Measurements from ENCODE around the gene IRF9. TPM values are rescaled to one million over a fixed set of nuclear protein-coding genes. Genes with fewer than 3 reads are reported as not detected.

The IRF9 gene
- total RNA-seq, 1 experiment from 2014 or later = 27.6 TPM

DNA sequence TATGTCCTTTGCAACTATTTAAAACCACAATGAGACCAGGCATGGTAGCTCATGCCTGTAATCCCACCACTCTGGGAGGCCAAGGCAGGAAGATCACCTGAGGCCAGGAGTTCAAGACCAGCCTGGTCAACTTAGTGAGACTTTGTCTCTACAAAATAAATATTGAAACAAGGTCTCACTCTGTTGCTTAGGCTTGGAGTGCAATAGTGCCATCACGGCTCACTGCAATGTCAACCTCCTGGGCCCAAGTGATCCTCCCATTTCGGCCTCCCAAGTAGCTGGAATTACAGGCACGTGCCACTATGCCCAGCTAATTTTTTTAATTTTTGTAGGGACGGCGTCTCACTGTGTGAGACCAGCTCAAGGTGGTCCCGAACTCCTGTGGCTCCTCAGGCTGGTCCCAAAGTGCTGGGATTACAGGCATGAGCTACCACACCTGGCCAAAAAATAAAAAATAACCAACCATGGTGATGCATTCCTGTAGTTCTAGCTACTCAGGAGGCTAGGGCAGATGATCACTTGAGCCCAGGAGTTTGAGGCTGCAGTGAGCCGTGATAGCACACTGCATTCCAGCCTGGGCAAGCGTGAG lies 31.6 kb upstream of the IRF9 start:
- Histone ChIP-seq H2BK5ac (ENCODE audit: insufficient read length, low read length) (no peak overlapping the region), H3K4me2 (ENCODE audit: insufficient read depth, insufficient read length, low read length) (no peak overlapping the region), H3K4me1 (ENCODE audit: insufficient read depth, low read length) (no peaks in the 10 kb centered on the region), H3K79me1 (ENCODE audit: insufficient read depth, low read depth, low read length, poor library complexity, severe bottlenecking) (no peaks in the 10 kb centered on the region), H4K20me1 (ENCODE audit: control insufficient read depth, insufficient read depth, insufficient read length) (no peaks in the 10 kb centered on the region), H4K8ac (replicated peaks; ENCODE audit: insufficient read length, low read depth, low read length) (no peak overlapping the region), H2BK15ac (ENCODE audit: low read depth, low read length) (no peak overlapping the region), H4K5ac (ENCODE audit: insufficient read length, low read depth, low read length) (no peak overlapping the region), H3K27me3 (ENCODE audit: insufficient read depth, low read length) (no peaks in the 10 kb centered on the region), H2BK120ac (ENCODE audit: low read depth, low read length, poor library complexity, severe bottlenecking) (no peak overlapping the region), H2AFZ (ENCODE audit: low read length) (no peak overlapping the region), H3K27ac (ENCODE audit: insufficient read length, low read depth, low read length) (no peak overlapping the region), H2BK12ac (ENCODE audit: insufficient read length, low read depth, low read length) (no peak overlapping the region), H2AK5ac (ENCODE audit: insufficient read length, low read length) (no peak overlapping the region), H3K14ac (ENCODE audit: insufficient read depth, low read length) (no peak overlapping the region), H3K23me2 (ENCODE audit: insufficient read length, low read depth, low read length, poor library complexity, severe bottlenecking) (no peaks in the 10 kb centered on the region), H3K9me3 (ENCODE audit: control insufficient read depth, low read depth, low read length) (no peaks in the 10 kb centered on the region), H4K91ac (ENCODE audit: insufficient read length, low read depth, low read length) (no peak overlapping the region), H3K4ac (ENCODE audit: low read depth, low read length) (no peak overlapping the region), H3K18ac (ENCODE audit: insufficient read length, low read depth, low read length) (no peak overlapping the region), H3K56ac (ENCODE audit: insufficient read length, low read depth, low read length) (no peak overlapping the region), H3K79me2 (ENCODE audit: insufficient read depth, low read length) (no peaks in the 10 kb centered on the region), H2BK20ac (ENCODE audit: low read depth, low read length, poor library complexity, severe bottlenecking) (no peak overlapping the region), H3K23ac (ENCODE audit: insufficient read length, low read depth, low read length) (no peak overlapping the region), H3T11ph (ENCODE audit: low read length) (no peak overlapping the region), H3K9ac (ENCODE audit: extremely low read depth, insufficient read length, low read length) (no peak overlapping the region)
- DNase-seq = no peak
- H3K27me3 Mint-ChIP-seq (ENCODE audit: low read depth) = no peaks in the 10 kb centered on the region
- TF ChIP-seq CTCF (conservative IDR thresholded peaks at IDR 0.05) = no peak
- H3K27ac Mint-ChIP-seq = no peak overlapping the region
- no peaks in the 10 kb centered on the region for H3K4me1 Mint-ChIP-seq
- H3K4me3 Mint-ChIP-seq = no peak overlapping the region
- H3K9me3 Mint-ChIP-seq = no peaks in the 10 kb centered on the region
- no peaks in the 10 kb centered on the region for H3K36me3 Mint-ChIP-seq (ENCODE audit: insufficient read depth in 1 of 3, low read depth in 3 of 3)
- WGBS (ENCODE audit: extremely low coverage, insufficient read length, low lambda C conversion rate) = no CpG with 5 or more reads among the region's 8 CpGs

All from H9 (cell line).